ENCODE results near the gene SLC24A4. TPM values are rescaled to one million over a fixed set of nuclear protein-coding genes. Genes with fewer than 3 reads are reported as not detected.

The SLC24A4 gene
- total and polyA plus RNA-seq, 2 donors (not counting 3 experiments of a cell fraction or from before 2014, with no cell fraction given), result 0.07 to 0.08 TPM

- TF ChIP-seq MAX (IDR thresholded peaks at IDR 0.05; ENCODE audit: insufficient read depth, insufficient read length) (no peak), POLR2A (IDR thresholded peaks at IDR 0.05; ENCODE audit: low read depth, low read length) (no peak), CTCF (IDR thresholded peaks at IDR 0.05; ENCODE audit: extremely low read depth in 1 of 2, insufficient read depth in 1 of 2, low read depth in 1 of 2, low read length in 2 of 2) (no peak), MYC (IDR thresholded peaks at IDR 0.05; ENCODE audit: low read depth, low read length) (no peak), EZH2 (IDR thresholded peaks at IDR 0.05; ENCODE audit: borderline replicate concordance, low read depth, low read length, severe bottlenecking) (no peak), FOS (IDR thresholded peaks at IDR 0.05; ENCODE audit: borderline replicate concordance, insufficient read depth, low read length) (no peak), POLR2AphosphoS5 (IDR thresholded peaks at IDR 0.05; ENCODE audit: insufficient read depth, low read depth, low read length) (no peak), JUN (IDR thresholded peaks at IDR 0.05; ENCODE audit: borderline replicate concordance, insufficient read depth, insufficient read length, low read depth) (no peak), GATA2 (IDR thresholded peaks at IDR 0.05; ENCODE audit: insufficient read depth, insufficient read length, low read depth, low read length) (no peak)
Observed at GRCh38 chr14:92549105-92549858, 226.3 kb downstream of the SLC24A4 start.

More at GRCh38 chr14:92549105-92549858, 226.3 kb downstream of the SLC24A4 start:
- H3K4me1 ChIP-seq (ENCODE audit: control insufficient read depth, extremely low read depth, insufficient read depth, low read length), result peaks cover 7% of the 10 kb centered on the region
- no peak overlapping the region for H3K4me2 ChIP-seq (ENCODE audit: insufficient read depth, low read length)
- H3K9me1 ChIP-seq (replicated peaks; ENCODE audit: control insufficient read depth, extremely low read depth, insufficient read depth, low read length), result no peaks in the 10 kb centered on the region
- H3K79me2 ChIP-seq (ENCODE audit: control insufficient read depth, insufficient read depth, low read length), result no peaks in the 10 kb centered on the region
- H3K36me3 ChIP-seq (ENCODE audit: control insufficient read depth in 2 of 2, extremely low read depth in 1 of 2, insufficient read depth in 2 of 2, low read length in 2 of 2), result no peaks in the 10 kb centered on the region
- no peak for FAIRE-seq
- H2AFZ ChIP-seq (ENCODE audit: low read depth, low read length), result no peak overlapping the region
- no peak overlapping the region for H3K9ac ChIP-seq (replicated peaks; ENCODE audit: extremely low read depth, insufficient read depth, low read length)
- no peaks in the 10 kb centered on the region for H3K9me3 ChIP-seq (replicated peaks; ENCODE audit: control insufficient read depth, insufficient read depth, low read length)
- POLR2A ChIA-PET, result interaction anchor here (0.6 kb wide), 1 partner anchor 21 kb away, joined by 3 read pairs; no protein-coding TSS in a partner anchor
- BruUV-seq (replicated peaks), result no TSS peak
- H3K4me3 ChIP-seq (replicated peaks in 1 of 3; ENCODE audit: insufficient read depth in 1 of 3, low read depth in 1 of 3, low read length in 3 of 3), result no peak overlapping the region
- H4K20me1 ChIP-seq (replicated peaks; ENCODE audit: control insufficient read depth, extremely low read depth, insufficient read depth, low read length), result peaks cover 2% of the 10 kb centered on the region
- intact Hi-C loops (cut with micrococcal nuclease), result no loop called here
- dilution Hi-C loops (cut with MboI; ENCODE audit: extremely low pct_ligation_motif_present, low sequenced_read_pairs), result no loop called here
- no peak for DNase-seq (ENCODE audit: low read depth, low spot score)
- CTCF ChIA-PET, result interaction anchor here (0.9 kb wide), 1 partner anchor 40 kb away, joined by 3 read pairs; no protein-coding TSS in a partner anchor
- H3K27ac ChIP-seq (ENCODE audit: insufficient read depth, low read depth, low read length), result no peak overlapping the region
- no peaks in the 10 kb centered on the region for H3K27me3 ChIP-seq (ENCODE audit: control insufficient read depth in 2 of 2, insufficient read depth in 2 of 2, low read length in 2 of 2)

Measured in endothelial cell of umbilical vein (primary cell).